Sigmoid colon (tissue), 7 donors: ENCODE results near the gene DEGS1. TPM values are rescaled to one million over a fixed set of nuclear protein-coding genes. Genes with fewer than 3 reads are reported as not detected.

Experiments used
- DNase-seq: peaks from one replicate; pipeline ENCODE4 v3.0.0-alpha.2; 2019
- H3K27ac ChIP-seq, 4 donors: fragments of 200-600 bp; sonication (generic); one replicate each; pipeline ENCODE4 v1.5.1; 2016 to 2019; ENCODE audit warnings: mild to moderate bottlenecking in 1 of 4
- H3K27me3 ChIP-seq, 3 donors: fragments of 200-600 bp; sonication (generic); one replicate each; pipeline ENCODE4 v1.5.1; 2019; ENCODE audit warnings: mild to moderate bottlenecking in 1 of 3
- H3K36me3 ChIP-seq, 4 donors: fragments of 200-600 bp; sonication (generic); one replicate each; pipeline ENCODE4 v1.5.1; 2016 to 2019
- H3K4me1 ChIP-seq, 4 donors: fragments of 200-600 bp; sonication (generic); one replicate each; pipeline ENCODE4 v1.5.1; 2017 to 2019
- H3K4me3 ChIP-seq, 4 donors: fragments of 200-600 bp; sonication (generic); one replicate each; pipeline ENCODE4 v1.5.1; 2017 to 2019; ENCODE audit warnings: mild to moderate bottlenecking in 2 of 4, moderate library complexity in 1 of 4
- H3K9me3 ChIP-seq, 4 donors: fragments of 200-600 bp in 3 of 4; sonication (generic) in 3 of 4; one replicate each; pipeline versions ENCODE4 v1.5.1 to v1.6.1; 2013 to 2019
- EP300 ChIP-seq, 4 donors: sonication (generic); formaldehyde crosslinking; IDR thresholded peaks; one replicate each; pipeline ENCODE4 v1.6.1; 2017; ENCODE audit warnings: antibody characterized with exemption in 4 of 4
- POLR2A ChIP-seq, 2 donors: fragments of 450-650 bp; IDR thresholded peaks; one replicate each; pipeline ENCODE4 v1.6.1; 2016; ENCODE audit warnings: antibody characterized with exemption in 2 of 2, mild to moderate bottlenecking in 2 of 2, moderate library complexity in 2 of 2
- POLR2AphosphoS5 ChIP-seq, 4 donors: sonication (generic); formaldehyde crosslinking; IDR thresholded peaks; one replicate each; pipeline ENCODE4 v1.6.1; 2017; ENCODE audit warnings: antibody characterized with exemption in 4 of 4
- WGBS, 2 donors: extraction: QIAGEN DNeasy Blood & Tissue Kit; methylation state at CpG; one replicate each; pipeline ENCODE4 v1.1.7; 2013; 5-methylcytosine and 5-hydroxymethylcytosine counted together
- intact Hi-C: fragments of 100-400 bp; cut with DNase I; formaldehyde crosslinking; loops from one replicate; pipeline ENCODE4 v1.15.1; 2023
- polyA plus RNA-seq, 3 donors: library from polyadenylated mRNA; stranded (reverse); fragments of 200-250 nt; gene quantifications; one replicate each; pipeline ENCODE4 v1.2.3, GENCODE V29; 2013
- total RNA-seq, 4 donors: library from RNA; depleted of rRNA; stranded (reverse); fragments of >200 nt; gene quantifications; one replicate each; pipeline ENCODE4 v1.1.0, GENCODE V29; 2016
- TF ChIP-seq, protein P1 (sequence below), 4 experiments: fragments of 450-650 bp in 3 of 4; fragments of 200-600 bp in 1 of 4; IDR thresholded peaks; one replicate each; pipeline ENCODE4 v1.5.1; 2016 to 2019; ENCODE audit warnings: antibody characterized with exemption in 4 of 4, mild to moderate bottlenecking in 3 of 4, moderate library complexity in 2 of 4
- donor health status: healthy with polysubstance abuse.
- donor health status: Bipolar disorder and iron deficiency.
- donor health status: healthy.

Gene DEGS1
- total and polyA plus RNA-seq, 7 donors, result 4.8 to 111 (median 84.6) TPM

DNA sequence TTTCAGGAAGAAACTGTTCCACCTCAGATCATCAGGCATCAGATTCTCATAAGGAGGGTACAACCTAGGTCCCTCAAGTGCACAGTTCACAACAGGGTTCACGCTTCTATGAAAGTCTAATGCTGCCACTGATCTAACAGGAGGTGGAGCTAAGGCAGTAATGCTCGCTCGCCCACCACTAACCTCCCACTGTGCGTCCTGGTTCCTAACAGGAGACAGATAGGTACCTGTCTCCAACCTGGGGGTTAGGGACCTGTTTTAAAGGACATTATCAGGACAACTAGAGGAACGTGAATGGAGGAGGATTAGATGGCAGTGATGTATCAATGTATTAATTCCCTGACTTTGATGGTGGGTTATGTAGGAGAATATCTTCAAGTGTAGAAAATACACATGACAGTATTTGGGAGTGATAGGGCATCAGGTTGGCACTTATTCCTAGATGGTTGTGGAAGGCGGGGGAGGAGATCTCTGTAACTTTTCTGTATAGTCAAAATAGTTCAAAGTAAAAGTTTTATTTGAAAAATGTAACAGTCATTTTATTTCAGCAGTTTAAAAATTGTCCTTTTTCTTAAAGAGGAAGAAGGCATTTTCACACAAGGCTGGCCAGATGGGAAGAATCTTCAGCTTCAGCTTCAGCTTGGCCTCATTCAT is 43.9 kb downstream of the DEGS1 start:
- Histone ChIP-seq H3K36me3 (peaks cover 0 to 56% (median 23%) of the 10 kb centered on the region in 4 donors), H3K9me3 (no peaks in the 10 kb centered on the region), H3K27me3 (no peaks in the 10 kb centered on the region), H3K4me3 (no peak overlapping the region), H3K27ac (no peak overlapping the region), H3K4me1 (peaks cover 0 to 22% (median 15%) of the 10 kb centered on the region in 4 donors)
- intact Hi-C loops, result no loop called here
- 91 to 92% methylated on average over 6 of the region's 6 CpGs for WGBS, 2 donors
- DNase-seq, result no peak
- no peak for TF ChIP-seq POLR2A (IDR thresholded peaks at IDR 0.05)
- TF ChIP-seq, protein P1, sequence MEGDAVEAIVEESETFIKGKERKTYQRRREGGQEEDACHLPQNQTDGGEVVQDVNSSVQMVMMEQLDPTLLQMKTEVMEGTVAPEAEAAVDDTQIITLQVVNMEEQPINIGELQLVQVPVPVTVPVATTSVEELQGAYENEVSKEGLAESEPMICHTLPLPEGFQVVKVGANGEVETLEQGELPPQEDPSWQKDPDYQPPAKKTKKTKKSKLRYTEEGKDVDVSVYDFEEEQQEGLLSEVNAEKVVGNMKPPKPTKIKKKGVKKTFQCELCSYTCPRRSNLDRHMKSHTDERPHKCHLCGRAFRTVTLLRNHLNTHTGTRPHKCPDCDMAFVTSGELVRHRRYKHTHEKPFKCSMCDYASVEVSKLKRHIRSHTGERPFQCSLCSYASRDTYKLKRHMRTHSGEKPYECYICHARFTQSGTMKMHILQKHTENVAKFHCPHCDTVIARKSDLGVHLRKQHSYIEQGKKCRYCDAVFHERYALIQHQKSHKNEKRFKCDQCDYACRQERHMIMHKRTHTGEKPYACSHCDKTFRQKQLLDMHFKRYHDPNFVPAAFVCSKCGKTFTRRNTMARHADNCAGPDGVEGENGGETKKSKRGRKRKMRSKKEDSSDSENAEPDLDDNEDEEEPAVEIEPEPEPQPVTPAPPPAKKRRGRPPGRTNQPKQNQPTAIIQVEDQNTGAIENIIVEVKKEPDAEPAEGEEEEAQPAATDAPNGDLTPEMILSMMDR (IDR thresholded peaks at IDR 0.05), result no peak
- no peak for TF ChIP-seq POLR2AphosphoS5 (IDR thresholded peaks at IDR 0.05)
- no peak for TF ChIP-seq EP300 (IDR thresholded peaks at IDR 0.05)

DNA sequence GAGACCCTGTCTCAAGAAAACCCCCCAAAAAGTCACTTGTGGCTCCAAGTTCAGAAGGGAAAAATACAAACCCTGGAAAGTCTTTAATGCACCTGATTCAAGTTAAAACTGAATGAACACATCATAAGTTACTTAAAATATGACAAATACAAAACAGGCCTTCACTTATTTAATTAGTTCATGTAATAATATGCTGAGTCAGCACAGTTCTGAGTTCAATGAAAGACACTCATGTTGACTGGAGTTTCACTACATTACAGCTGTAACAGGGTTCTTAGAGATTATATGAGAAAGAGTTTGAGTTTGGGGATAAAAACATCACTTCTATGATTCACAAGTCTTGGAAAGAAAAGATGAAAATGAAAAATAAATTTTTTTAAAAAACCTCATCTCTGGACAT is 51.0 kb downstream of the DEGS1 start:
- Histone ChIP-seq H3K36me3 (peaks cover 0 to 78% (median 22%) of the 10 kb centered on the region in 4 donors), H3K4me3 (no peak overlapping the region), H3K9me3 (no peaks in the 10 kb centered on the region), H3K4me1 (no peaks in the 10 kb centered on the region), H3K27me3 (no peaks in the 10 kb centered on the region), H3K27ac (no peak overlapping the region)
- intact Hi-C loops, result no loop called here
- no peak for TF ChIP-seq POLR2AphosphoS5 (IDR thresholded peaks at IDR 0.05)
- TF ChIP-seq, protein P1 (IDR thresholded peaks at IDR 0.05), result no peak
- no peak for DNase-seq

DNA sequence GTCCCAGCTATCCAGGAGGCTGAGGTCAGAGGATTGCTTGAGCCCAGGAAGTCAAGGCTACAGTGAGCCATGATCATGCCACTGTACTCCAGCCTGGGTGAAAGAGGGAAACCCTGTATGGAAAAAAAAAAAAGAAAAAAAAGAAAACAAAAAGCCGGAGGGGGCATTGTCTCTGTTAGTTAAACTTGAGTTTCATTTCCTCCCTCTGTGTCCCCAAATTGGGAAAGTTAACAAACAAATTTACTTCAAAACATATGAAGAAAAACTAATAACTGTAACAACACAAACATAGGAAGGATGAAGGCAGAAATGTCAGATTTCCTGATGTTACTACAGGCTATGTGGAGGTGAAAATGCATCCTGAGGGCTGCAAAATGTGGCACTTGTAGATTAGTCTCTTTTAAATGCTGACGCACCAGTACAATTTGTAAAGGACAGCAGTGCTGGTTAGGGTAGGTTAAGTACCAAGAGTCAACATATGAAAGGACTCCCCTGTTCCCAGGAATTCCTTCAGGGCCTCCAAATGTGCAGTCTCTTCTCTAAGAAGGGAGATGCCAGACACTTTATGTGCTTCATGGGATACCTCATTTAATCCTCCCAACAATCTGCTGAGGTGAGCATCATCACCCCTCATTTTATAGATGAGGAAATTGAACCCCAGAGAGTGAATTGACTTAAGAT is 52.9 kb downstream of the DEGS1 start:
- Histone ChIP-seq H3K27ac (no peak overlapping the region), H3K4me1 (no peaks in the 10 kb centered on the region), H3K4me3 (no peak overlapping the region), H3K36me3 (peaks cover 0 to 67% (median 8%) of the 10 kb centered on the region in 4 donors), H3K27me3 (no peaks in the 10 kb centered on the region), H3K9me3 (no peaks in the 10 kb centered on the region)
- WGBS, 2 donors, result 83 to 84% methylated on average over 2 of the region's 2 CpGs
- TF ChIP-seq POLR2AphosphoS5 (IDR thresholded peaks at IDR 0.05) (no peak), POLR2A (IDR thresholded peaks at IDR 0.05) (no peak), EP300 (IDR thresholded peaks at IDR 0.05) (no peak)
- TF ChIP-seq, protein P1 (IDR thresholded peaks at IDR 0.05), result no peak
- intact Hi-C loops, result no loop called here
- peak; percentile 10 for DNase-seq

DNA sequence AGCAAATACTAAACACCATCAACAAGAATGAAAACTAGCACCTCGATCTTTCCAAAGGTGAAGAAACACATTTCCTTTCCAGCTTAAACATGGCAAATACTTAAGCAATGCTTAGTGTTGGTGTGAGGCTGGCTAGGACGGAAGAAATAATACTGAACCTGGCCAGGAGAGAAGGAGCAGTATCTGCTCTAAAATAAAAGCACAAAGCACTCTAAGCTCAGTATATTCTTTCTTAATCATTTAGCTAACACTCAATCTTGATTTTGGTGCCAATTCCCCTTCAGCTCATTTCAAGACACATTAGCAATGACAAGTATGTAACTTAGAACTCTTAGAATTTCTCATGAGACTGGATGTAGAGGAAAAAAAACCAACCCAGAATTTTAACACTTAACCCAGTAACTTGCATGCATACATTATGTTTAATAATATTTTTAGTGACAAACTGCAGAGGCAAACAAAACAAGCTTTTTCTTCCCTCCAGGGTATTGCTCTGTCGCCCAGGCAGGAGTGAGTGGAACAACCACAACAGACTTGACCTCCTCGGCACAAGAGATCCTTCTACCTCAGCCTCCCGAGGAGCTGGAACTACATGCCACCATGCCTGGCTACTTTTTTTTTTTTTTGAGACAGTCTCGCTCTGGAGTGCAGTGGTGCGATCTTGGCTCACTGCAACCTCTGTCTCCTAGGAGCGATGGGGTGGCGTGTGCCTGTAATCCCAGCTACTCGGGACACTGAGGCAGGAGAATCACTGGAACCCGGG is 54.3 kb downstream of the DEGS1 start:
- Histone ChIP-seq H3K4me3 (no peak overlapping the region), H3K9me3 (no peaks in the 10 kb centered on the region), H3K27me3 (no peaks in the 10 kb centered on the region), H3K4me1 (no peaks in the 10 kb centered on the region), H3K27ac (no peak overlapping the region), H3K36me3 (peaks cover 0 to 54% (median 7%) of the 10 kb centered on the region in 4 donors)
- WGBS, 2 donors, result 94 to 95% methylated on average over 11 of the region's 11 CpGs
- intact Hi-C loops, result no loop called here
- TF ChIP-seq EP300 (IDR thresholded peaks at IDR 0.05) (no peak), POLR2AphosphoS5 (IDR thresholded peaks at IDR 0.05) (no peak), POLR2A (IDR thresholded peaks at IDR 0.05) (no peak)
- TF ChIP-seq, protein P1 (IDR thresholded peaks at IDR 0.05), result no peak
- peak; percentile 15 for DNase-seq
